BE2C (cell line): ENCODE measurements around the gene C11orf52. TPM values are rescaled to one million over a fixed set of nuclear protein-coding genes. Genes with fewer than 3 reads are reported as not detected.

Source experiments
- DNase-seq: peaks from one replicate; pipeline ENCODE4 v3.0.0-alpha.2; 2020
- H3K27me3 ChIP-seq: fragments of 250-450 bp; sonication (Bioruptor Pico); 2 replicates; pipeline ENCODE4 v1.5.1; 2020; ENCODE audit warnings: mild to moderate bottlenecking
- H3K36me3 ChIP-seq: fragments of 250-450 bp; sonication (Bioruptor Pico); 2 replicates; pipeline ENCODE4 v1.5.1; 2020; ENCODE audit warnings: mild to moderate bottlenecking
- H3K4me1 ChIP-seq: fragments of 250-450 bp; sonication (Bioruptor Pico); 2 replicates; pipeline ENCODE4 v1.5.1; 2020
- H3K4me3 ChIP-seq: 2 replicates; pipeline ENCODE4 v1.5.1; 2011; ENCODE audit warnings: low read depth, low read length
- H3K9me3 ChIP-seq: fragments of 250-450 bp; sonication (Bioruptor Pico); 2 replicates; pipeline ENCODE4 v1.5.1; 2020
- CTCF ChIP-seq: IDR thresholded peaks from 2 replicates; pipeline ENCODE4 v1.5.1; 2012; ENCODE audit warnings: mild to moderate bottlenecking, low read depth, low read length
- polyA plus RNA-seq: library from polyadenylated mRNA; unstranded; fragments of >200 nt; gene quantifications from one replicate; pipeline ENCODE4 v1.2.1, GENCODE V29; 2012; ENCODE audit warnings: low read depth, missing spikeins; ENCODE audit not compliant: insufficient read length, insufficient read depth

C11orf52 gene
- polyA plus RNA-seq, result not detected

GRCh38 chr11:111918390-111919256 lies at the start of gene C11orf52:
Gene C11orf52, plus strand, starts transcription at chr11:111918913. Its CDS starts 60 bp downstream, at chr11:111918973.
- TF ChIP-seq CTCF, result no peak
- Histone ChIP-seq H3K4me3 (no peak within 1 kb of the TSS), H3K4me1 (no peaks in the 10 kb centered on the region), H3K27me3 (no peaks in the 10 kb centered on the region), H3K9me3 (no peaks in the 10 kb centered on the region), H3K36me3 (no peaks in the 10 kb centered on the region)
- no peak for DNase-seq

GRCh38 chr11:111870113-111870512 lies 48.6 kb upstream of the C11orf52 start:
- H3K9me3 ChIP-seq, result no peaks in the 10 kb centered on the region
- H3K4me1 ChIP-seq, result no peaks in the 10 kb centered on the region
- peak overlapping the region; percentile 82; the same call in 1 of the 2 replicates for H3K4me3 ChIP-seq
- H3K27me3 ChIP-seq, result no peaks in the 10 kb centered on the region
- no peak for DNase-seq
- H3K36me3 ChIP-seq, result peaks cover 15% of the 10 kb centered on the region
- TF ChIP-seq CTCF, result no peak

DNA sequence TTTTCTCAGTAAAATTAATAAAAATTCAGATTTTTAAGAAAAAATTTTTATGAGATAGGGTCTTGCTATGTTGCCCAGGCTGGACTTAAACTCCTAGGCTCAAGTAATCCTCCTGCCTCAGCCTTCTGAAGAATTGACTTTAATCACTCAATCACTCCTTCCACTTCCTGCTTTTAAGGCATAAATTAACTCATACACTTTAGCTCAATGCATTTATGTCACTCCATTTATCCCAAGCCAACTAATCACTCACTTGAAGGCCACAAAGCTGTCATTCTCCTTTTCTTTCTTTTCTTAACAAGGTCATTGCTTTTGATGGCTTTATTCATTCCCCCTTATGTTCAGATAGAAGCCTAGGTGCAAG lies 48.2 kb upstream of the C11orf52 start:
- no peaks in the 10 kb centered on the region for H3K9me3 ChIP-seq
- DNase-seq, result no peak
- peak overlapping the region; percentile 82 for H3K4me3 ChIP-seq
- H3K27me3 ChIP-seq, result no peaks in the 10 kb centered on the region
- TF ChIP-seq CTCF, result no peak
- no peaks in the 10 kb centered on the region for H3K4me1 ChIP-seq
- H3K36me3 ChIP-seq, result peaks cover 11% of the 10 kb centered on the region

- peaks cover 10% of the 10 kb centered on the region for H3K36me3 ChIP-seq
- H3K4me1 ChIP-seq, result no peaks in the 10 kb centered on the region
- H3K9me3 ChIP-seq, result no peaks in the 10 kb centered on the region
- peak within 1 kb of the TSS; percentile 82 for H3K4me3 ChIP-seq
- peak; percentile 34 for TF ChIP-seq CTCF
- DNase-seq, result peak; percentile 83
- no peaks in the 10 kb centered on the region for H3K27me3 ChIP-seq
Observed at GRCh38 chr11:111870886-111871692, 47.6 kb upstream of the C11orf52 start, which contains the start of gene ALG9. Gene ALG9, minus strand, starts transcription at chr11:111871581. Its CDS starts 99 bp downstream, at chr11:111871482.

DNA sequence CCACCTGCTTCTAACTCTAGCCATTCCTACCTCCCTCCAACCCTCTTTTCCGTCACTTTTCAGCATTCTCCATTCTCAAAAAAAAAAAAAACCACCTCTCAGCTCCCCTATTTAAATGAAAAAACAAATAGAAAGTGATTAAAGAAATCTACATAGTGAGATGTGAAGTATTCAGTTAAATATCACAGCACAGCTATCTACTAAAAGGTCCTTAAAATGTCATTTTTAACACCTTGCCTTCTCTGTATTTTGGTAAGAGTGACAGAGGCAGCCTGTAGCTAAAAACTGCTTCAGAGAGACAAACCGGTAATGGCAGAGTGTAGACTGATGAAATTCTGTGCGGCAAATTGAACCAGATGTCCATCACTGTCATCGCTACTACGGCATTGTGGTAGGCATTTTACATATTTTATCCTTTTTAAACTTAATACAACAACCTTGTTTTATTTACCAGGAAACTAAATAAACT lies 47.0 kb upstream of the C11orf52 start:
- DNase-seq, result no peak
- Histone ChIP-seq H3K4me1 (peaks cover 6% of the 10 kb centered on the region; the same call in 1 of the 2 replicates), H3K9me3 (no peaks in the 10 kb centered on the region), H3K27me3 (no peaks in the 10 kb centered on the region), H3K36me3 (peaks cover 10% of the 10 kb centered on the region), H3K4me3 (peak overlapping the region; percentile 82)
- TF ChIP-seq CTCF, result no peak
